ENCODE data around the gene SORBS2. TPM values are rescaled to one million over a fixed set of nuclear protein-coding genes. Genes with fewer than 3 reads are reported as not detected.
A peak's percentile ranks its signal among the peaks of the same experiment; 100 is the strongest.

The SORBS2 gene
- total RNA-seq, 4 donors from 2014 or later, result 640 to 1,569 (median 1,016) TPM

- peak overlapping the region in 1 of 4 donors; percentile 24 for H3K27ac ChIP-seq
- ATAC-seq, result peak; percentile 77
- H3K4me3 ChIP-seq, result no peak overlapping the region
- no peaks in the 10 kb centered on the region for H3K36me3 ChIP-seq
- H3K9me3 ChIP-seq, result no peaks in the 10 kb centered on the region
- TF ChIP-seq POLR2AphosphoS5 (IDR thresholded peaks at IDR 0.05) (no peak), POLR2A (IDR thresholded peaks at IDR 0.05) (no peak), CTCF (IDR thresholded peaks at IDR 0.05) (no peak), EP300 (IDR thresholded peaks at IDR 0.05) (no peak)
- H3K27me3 ChIP-seq, result no peaks in the 10 kb centered on the region
- WGBS, 2 donors (ENCODE audit: low coverage in 1 of 2), result 64 to 80% methylated on average over 2 to 7 of the region's 8 CpGs
- H3K4me1 ChIP-seq, result no peaks in the 10 kb centered on the region
Observed at GRCh38 chr4:185849664-185850550, 37.9 kb upstream of the SORBS2 start.

- no peaks in the 10 kb centered on the region for H3K4me1 ChIP-seq
- TF ChIP-seq POLR2AphosphoS5 (IDR thresholded peaks at IDR 0.05) (no peak), CTCF (IDR thresholded peaks at IDR 0.05) (no peak), EP300 (IDR thresholded peaks at IDR 0.05) (no peak), POLR2A (IDR thresholded peaks at IDR 0.05) (no peak)
- WGBS, 2 donors (ENCODE audit: low coverage in 1 of 2), result 32 to 34% methylated on average over 7 to 8 of the region's 13 CpGs
- ATAC-seq, result peak; percentile 47
- no peaks in the 10 kb centered on the region for H3K9me3 ChIP-seq
- no peak overlapping the region for H3K4me3 ChIP-seq
- H3K27ac ChIP-seq, result peak overlapping the region in 2 of 4 donors; percentile 18 to 26
- no peaks in the 10 kb centered on the region for H3K36me3 ChIP-seq
- H3K27me3 ChIP-seq, result no peaks in the 10 kb centered on the region
Observed at GRCh38 chr4:185847352-185848097, 35.5 kb upstream of the SORBS2 start.

- no peaks in the 10 kb centered on the region for H3K9me3 ChIP-seq
- no peak for ATAC-seq
- H3K4me3 ChIP-seq, result no peak overlapping the region
- TF ChIP-seq POLR2AphosphoS5 (IDR thresholded peaks at IDR 0.05) (no peak), EP300 (IDR thresholded peaks at IDR 0.05) (no peak), POLR2A (IDR thresholded peaks at IDR 0.05) (no peak), CTCF (IDR thresholded peaks at IDR 0.05) (no peak)
- no peaks in the 10 kb centered on the region for H3K27me3 ChIP-seq
- H3K36me3 ChIP-seq, result no peaks in the 10 kb centered on the region
- H3K27ac ChIP-seq, result no peak overlapping the region
- WGBS, 2 donors (ENCODE audit: low coverage in 1 of 2), result 32 to 36% methylated on average over 5 of the region's 5 CpGs
- H3K4me1 ChIP-seq, result no peaks in the 10 kb centered on the region
Observed at GRCh38 chr4:185846505-185847150, 34.6 kb upstream of the SORBS2 start.

- H3K27me3 ChIP-seq, result no peaks in the 10 kb centered on the region
- no peak overlapping the region for H3K4me3 ChIP-seq
- no peaks in the 10 kb centered on the region for H3K4me1 ChIP-seq
- no peaks in the 10 kb centered on the region for H3K9me3 ChIP-seq
- no peak for ATAC-seq
- no peak for TF ChIP-seq POLR2AphosphoS5 (IDR thresholded peaks at IDR 0.05)
- no peak for TF ChIP-seq CTCF (IDR thresholded peaks at IDR 0.05)
- 75 to 85% methylated on average over 3 of the region's 3 CpGs for WGBS, 2 donors (ENCODE audit: low coverage in 1 of 2)
- no peak overlapping the region for H3K27ac ChIP-seq
- H3K36me3 ChIP-seq, result no peaks in the 10 kb centered on the region
Observed at GRCh38 chr4:185845966-185846365, 34.0 kb upstream of the SORBS2 start.

Measured in gastroesophageal sphincter (tissue), 4 donors.